Glomerular visceral epithelial cell (primary cell): ENCODE data around the gene UNC45B.
"Not testable (repeated sequence)": the region's sequence is repeated elsewhere in the genome, so short reads cannot be mapped to it uniquely, and the experiment has no call there.

Source experiments
- DNase-seq: peaks from one replicate; pipeline ENCODE4 v3.0.0-alpha.2; 2016; ENCODE audit errors: extremely low spot score

Gene UNC45B, protein sequence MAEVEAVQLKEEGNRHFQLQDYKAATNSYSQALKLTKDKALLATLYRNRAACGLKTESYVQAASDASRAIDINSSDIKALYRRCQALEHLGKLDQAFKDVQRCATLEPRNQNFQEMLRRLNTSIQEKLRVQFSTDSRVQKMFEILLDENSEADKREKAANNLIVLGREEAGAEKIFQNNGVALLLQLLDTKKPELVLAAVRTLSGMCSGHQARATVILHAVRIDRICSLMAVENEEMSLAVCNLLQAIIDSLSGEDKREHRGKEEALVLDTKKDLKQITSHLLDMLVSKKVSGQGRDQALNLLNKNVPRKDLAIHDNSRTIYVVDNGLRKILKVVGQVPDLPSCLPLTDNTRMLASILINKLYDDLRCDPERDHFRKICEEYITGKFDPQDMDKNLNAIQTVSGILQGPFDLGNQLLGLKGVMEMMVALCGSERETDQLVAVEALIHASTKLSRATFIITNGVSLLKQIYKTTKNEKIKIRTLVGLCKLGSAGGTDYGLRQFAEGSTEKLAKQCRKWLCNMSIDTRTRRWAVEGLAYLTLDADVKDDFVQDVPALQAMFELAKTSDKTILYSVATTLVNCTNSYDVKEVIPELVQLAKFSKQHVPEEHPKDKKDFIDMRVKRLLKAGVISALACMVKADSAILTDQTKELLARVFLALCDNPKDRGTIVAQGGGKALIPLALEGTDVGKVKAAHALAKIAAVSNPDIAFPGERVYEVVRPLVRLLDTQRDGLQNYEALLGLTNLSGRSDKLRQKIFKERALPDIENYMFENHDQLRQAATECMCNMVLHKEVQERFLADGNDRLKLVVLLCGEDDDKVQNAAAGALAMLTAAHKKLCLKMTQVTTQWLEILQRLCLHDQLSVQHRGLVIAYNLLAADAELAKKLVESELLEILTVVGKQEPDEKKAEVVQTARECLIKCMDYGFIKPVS

GRCh38 chr17:35147375-35147905 lies at the start of gene UNC45B:
Gene UNC45B (plus strand): TSS chr17:35147817. CDS start chr17:35148264, 447 bp downstream.
- DNase-seq, result no peak

DNA sequence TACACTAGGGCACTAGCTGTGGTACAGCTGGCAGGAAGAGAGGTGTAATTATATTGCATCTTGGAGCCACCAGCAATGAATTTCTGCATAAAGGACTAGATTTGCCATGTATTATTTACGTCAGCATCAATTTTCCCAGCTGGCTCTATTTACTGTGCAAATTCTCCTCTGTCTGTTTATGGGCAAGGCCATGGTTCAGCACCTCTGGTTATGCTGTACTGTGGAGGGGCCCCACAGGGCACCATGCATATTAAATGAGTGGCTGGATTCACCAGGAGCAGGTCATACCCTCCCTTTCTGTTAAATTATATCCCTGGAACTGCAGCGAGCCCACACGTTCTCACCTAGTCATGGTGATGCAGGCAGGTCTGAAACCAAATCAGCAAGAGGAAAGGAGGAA lies 47.7 kb upstream of the UNC45B start:
- no peak for DNase-seq

GRCh38 chr17:35101036-35101435 lies 46.6 kb upstream of the UNC45B start:
- no peak for DNase-seq

DNA sequence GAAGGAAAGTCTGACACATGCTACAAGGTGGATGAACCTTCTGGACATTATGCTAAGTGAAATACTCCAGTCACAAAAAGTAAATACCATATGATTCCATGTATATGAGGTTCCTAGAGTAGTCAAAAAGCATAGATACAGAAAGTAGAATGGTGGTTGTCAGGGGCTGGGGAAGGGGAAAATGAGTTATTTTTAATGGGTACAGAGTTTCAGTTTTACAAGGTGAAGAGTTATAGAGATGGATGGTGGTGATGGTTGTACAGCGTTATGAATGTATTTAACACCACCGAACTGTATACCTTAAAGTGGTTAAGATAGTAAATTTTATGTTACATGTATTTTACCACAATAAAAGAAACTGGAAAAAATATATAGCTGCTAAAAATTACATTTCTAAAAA lies 45.9 kb upstream of the UNC45B start:
- no peak for DNase-seq

- peak; percentile 35 for DNase-seq
Observed at GRCh38 chr17:35103271-35103670, 44.3 kb upstream of the UNC45B start.

DNA sequence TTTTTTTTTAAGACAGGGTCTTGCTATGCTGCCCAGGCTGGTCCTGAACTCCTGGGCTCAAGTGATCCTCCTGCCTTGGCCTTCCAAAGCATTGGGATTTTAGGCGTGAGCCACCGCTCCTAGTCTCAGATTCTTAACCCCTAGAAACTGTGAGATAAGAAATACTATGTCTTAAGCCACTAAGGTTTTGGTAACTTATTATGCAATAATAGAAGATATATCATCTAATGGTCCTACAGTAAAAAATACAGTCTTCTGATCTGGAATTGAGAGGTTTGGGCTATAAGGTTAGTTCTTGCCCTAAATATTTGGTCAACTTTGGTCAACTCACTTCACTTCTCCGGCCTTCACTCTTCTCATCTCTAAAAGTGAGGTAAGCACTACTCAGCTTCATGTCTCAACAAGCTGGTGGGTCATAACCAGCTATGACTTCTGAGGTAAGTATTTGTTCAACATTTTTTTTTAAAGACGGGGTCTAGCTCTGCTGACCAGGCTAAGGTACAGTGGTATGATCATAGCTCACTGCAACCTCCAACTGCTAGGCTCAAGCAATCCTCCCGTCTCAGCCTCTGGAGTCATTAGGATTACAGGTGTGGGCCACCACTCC lies 42.7 kb upstream of the UNC45B start:
- no peak for DNase-seq

GRCh38 chr17:35110791-35111190 lies 36.8 kb upstream of the UNC45B start:
- DNase-seq, result not testable (repeated sequence)

DNA sequence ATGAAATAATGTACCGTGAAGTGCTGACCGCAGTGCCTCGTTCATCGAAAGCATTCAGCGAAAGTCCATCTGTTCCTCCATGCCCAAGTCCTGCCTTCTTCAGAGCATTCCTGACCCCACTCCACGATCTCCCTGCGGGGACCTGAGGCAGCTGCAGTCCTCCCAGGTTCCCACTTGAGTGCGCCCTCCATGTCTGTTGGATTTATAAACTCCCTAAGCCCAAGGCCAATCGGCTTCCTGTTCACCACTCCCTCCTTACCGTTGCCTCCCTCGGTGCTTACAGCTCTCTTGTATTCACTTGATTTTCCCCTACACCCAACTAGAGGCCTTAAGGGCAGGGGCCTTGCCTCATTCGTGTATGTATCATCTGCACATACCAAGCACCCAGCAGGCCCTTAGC lies 30.8 kb upstream of the UNC45B start:
- DNase-seq, result no peak

- peak; percentile 34 for DNase-seq
Observed at GRCh38 chr17:35117984-35118383, 29.6 kb upstream of the UNC45B start.

DNA sequence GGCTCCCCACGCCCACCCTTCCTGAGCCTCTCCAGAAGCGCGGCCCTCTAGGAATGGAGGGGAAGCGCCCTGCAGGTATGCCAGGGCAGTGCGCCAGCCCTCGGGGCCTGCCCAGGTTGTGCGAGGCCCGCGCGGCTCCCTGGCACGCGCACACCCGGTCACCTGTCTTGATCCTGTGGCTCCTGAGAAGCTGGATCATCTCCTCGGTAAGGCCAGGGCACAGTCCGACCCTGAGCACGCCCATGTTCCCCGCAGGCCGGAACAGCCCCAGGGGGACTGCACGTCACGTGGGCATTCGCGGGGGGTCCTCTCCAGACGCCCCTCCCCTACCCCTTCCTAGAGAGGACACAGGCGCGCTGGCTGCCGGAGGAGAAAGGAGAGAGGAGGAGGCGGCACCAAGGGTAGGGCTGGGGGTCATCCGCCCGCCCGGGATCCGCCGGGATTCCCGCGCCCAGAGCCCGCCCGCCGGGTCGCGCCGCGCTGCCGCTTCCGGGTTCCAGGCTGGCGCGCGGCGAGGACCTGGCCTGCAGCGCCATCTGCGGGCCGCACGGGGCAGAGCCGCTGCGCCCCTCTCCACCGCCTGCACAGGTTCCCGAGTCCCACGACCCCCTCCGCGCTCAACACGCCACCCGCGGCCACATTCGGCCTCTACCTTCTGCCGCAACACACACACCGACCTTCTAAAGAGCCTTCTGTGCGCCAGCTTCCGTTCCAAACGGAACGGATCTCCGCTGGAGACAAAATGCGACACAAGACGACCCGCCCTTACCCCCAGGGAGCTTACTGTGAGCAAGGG lies 28.0 kb upstream of the UNC45B start, which contains the start of gene RAD51D:
Gene RAD51D, minus strand, starts transcription at position 491 of the 796 bp plus-strand sequence. Its CDS starts 247 bp downstream, at position 244.
- peak; percentile 84 for DNase-seq

- no peak for DNase-seq
Observed at GRCh38 chr17:35121315-35121714, 26.3 kb upstream of the UNC45B start, which contains the start of gene FNDC8. Gene FNDC8 (plus strand): TSS chr17:35121615. CDS start chr17:35121694, 79 bp downstream.

DNA sequence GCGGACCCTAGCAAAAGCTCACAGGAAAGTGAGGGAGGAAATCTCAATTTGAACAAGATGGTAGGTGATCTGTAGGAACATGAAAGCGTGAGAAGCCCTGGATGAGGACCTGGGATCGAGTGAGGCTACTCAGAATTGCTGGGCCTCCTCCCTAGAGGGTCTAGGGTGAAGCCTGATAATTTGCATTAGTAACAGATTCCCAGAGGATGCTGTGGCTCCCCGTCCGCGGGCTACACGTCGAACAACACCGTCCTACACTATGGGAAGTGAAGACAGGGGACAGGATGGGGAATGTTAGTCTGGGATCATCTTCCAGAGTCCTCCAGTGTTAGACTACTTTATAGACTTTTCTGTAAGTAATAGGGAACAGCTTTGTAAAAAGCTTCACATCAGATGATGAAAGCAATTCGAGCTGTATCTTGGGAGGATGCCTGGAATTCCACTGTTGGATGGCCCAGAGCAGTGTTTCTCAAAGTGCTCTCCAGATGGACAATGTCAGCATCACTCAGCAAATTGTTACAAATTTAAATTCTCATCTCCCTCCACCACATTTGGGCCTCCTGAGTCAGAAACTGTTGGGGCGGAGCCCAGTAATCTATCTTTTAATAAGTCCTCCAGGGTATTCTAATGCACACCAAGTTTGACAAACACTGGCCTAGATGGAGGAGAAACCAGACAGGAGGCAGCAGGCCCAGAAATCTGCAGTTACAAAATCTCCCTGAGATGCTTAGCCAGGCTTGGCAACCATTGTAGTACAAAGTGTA lies 19.7 kb upstream of the UNC45B start:
- no peak for DNase-seq

DNA sequence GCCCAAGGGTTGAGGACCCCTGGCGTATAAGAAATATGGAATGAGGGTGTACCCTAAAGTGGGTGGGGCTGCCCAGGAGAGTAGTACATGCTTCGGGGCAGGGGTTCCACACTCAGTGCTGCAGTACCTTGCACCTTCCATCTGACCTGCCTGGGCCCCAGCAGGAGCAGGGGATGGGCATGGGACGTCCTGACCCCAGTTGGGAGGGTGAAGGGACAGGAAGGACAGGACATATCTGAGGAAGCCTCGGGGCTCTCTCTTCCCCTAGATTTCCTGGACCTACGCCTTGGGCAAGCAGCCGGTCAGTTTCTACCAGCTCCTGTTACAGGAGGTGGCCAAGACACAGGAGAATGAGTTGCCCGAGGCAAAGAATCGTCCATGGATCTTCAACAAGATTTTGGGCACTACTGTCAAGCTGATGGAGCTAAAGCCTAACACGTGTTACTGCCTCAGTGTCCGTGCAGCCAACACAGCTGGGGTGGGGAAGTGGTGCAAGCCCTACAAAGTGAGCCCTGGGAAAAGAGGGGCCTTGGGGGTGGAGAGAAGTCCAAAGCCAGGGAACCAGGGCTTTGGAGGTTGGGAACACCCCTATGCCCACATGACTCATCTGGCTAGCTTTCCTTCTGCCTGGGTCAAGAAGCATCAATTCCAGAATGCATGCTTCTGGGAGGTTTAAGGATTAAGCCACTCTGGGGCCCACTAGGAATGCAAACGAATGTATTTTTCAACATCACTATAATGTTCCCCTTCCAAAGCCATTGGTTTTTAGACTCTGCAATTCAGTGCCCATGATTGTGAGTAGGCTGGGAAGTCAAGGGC lies 18.3 kb upstream of the UNC45B start:
- DNase-seq, result no peak

- DNase-seq, result peak; percentile 12
Observed at GRCh38 chr17:35129973-35130351, 17.7 kb upstream of the UNC45B start.

GRCh38 chr17:35130392-35130791 lies 17.2 kb upstream of the UNC45B start:
- no peak for DNase-seq

DNA sequence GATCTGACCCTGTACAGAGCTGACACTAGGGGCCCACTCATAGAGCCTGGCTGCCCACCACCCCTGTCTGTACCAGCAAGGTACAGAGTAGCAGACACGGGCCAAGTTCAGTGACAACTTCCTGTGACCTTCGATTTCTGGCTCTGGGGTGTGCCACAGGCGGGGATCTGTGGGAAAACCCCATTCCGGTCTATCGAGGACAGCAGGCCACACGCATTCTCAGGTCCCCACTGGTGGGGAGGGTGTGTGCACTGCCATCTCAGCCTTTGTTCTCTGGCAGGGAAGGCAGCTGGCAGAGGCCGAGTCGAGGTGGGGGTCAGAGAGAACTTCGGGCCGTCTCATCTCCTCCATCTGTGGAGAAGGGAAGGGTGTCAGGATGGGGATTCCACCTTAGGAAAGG lies 15.5 kb upstream of the UNC45B start:
- no peak for DNase-seq

- no peak for DNase-seq
Observed at GRCh38 chr17:35132816-35133550, 14.6 kb upstream of the UNC45B start.

DNA sequence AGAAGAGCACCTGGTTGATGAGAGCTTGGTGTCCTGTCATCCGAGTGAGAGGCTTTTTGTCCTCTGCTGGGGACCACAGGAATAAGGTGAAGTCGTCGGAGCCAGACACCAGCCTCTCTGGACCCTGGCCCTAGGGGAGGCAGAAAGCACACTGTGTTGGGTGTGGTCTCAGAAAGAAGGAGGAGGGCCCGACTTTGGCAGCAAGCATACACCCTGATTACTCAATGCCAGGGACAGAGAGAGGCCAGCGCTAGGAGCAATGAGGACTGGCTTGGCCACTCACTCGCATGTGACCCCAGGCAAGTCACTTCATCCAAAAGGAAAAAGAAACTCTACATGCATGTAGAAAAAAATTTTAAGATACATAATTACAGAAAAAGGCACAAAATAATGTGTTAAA lies 12.3 kb upstream of the UNC45B start:
- no peak for DNase-seq

DNA sequence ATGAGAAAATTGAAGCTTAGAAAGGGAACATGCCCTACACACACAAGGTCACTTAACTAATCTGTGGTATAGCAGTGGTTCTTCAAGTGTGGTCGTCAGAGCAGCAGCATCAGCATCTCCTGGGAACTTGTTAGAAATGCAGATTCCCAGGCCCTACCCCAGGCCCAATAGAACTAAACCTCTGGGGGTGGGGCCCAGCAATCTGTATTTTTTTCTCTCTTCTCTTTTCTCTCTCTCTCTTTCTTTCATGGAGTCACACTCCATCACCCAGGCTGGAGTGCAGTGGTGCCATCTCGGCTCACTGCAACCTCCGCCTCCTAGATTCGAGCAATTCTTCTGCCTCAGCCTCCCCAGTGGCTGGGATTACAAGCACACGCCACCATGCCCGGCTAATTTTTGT lies 9.4 kb upstream of the UNC45B start:
- no peak for DNase-seq
